AG08396 (cell line): ENCODE measurements around the gene ARHGAP32.

Source experiments
- DNase-seq: peaks from one replicate; pipeline ENCODE4 v3.0.0; 2012; ENCODE audit warnings: low spot score, mixed read lengths

The ARHGAP32 gene

GRCh38 chr11:129115652-129116586 is 76.2 kb downstream of the ARHGAP32 start:
- DNase-seq: peak; percentile 30

DNA sequence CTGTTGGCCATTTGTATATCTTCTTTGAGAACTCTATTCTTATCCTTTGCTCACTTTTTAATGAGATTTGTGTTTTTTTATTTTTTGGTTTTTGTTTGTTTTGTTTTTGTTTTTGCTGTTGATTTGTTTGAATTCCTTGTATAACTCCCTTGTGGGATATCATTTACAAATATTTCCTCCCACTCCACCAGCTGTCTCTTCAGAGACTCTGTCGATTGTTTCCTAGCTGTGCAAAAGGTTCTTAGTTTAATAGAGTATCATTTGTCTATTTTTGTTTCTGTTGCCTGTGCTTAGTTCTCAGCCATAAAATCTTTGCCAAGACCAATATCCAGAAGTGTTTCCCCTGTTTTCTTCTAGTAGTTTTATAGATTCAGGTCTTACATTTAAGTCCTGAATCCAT is 82.4 kb downstream of the ARHGAP32 start:
- DNase-seq: no peak

DNA sequence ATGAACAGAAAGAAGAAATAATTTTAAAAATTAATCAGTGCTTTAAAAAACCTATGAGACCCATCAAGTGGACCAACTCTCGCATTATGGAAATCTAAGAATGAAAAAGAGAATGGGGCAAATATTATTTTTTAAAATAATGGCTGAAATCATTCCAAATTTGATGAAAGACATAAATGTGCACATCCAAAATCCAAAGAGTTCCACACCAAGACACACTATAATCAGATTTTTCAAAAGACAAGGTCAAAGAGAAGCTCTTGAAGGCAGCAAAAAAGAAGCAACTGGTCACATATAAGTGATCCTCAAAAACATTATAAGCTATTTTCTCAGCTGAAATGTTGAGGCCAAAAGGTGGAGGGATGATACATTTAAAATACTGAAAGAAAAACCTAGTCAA is 85.3 kb downstream of the ARHGAP32 start:
- DNase-seq: no peak

GRCh38 chr11:129102756-129103155 is 89.4 kb downstream of the ARHGAP32 start:
- no peak for DNase-seq

DNA sequence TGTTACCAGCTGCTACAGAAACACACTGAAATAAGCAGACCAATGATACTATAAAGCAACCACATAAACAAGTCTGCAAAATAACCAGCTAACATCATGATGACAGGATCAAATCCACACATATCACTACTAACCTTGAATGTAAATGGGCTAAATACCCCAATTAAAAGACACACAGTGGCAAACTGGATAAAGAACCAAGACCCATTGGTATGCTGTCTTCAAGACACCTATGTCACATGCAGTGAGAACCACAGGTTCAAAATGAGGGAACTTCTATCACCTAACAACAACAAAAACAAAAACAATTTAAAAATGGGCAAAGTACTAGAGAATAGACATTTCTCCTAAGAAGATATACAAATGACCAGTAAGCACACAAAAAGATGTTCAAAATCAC is 89.9 kb downstream of the ARHGAP32 start:
- DNase-seq: no peak

DNA sequence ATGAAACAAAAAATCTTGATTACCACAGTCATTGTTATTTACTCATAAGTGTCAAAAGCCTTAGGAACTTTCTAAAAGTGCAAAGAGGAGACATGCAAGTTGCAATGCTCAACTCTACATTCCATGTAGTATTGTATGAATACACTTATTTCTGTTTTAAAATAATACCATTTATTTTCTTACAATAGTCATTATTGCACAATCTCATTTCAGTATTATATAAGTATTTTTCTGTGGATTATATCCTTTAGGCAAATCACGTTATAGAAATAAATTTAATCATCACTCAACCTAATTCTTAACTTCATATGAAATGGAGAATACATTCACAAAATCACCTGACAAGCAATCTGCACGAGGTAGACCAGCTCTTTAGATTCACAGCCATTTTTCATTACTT is 98.8 kb downstream of the ARHGAP32 start:
- no peak for DNase-seq

GRCh38 chr11:129090056-129090455 is 102.1 kb downstream of the ARHGAP32 start:
- no peak for DNase-seq

DNA sequence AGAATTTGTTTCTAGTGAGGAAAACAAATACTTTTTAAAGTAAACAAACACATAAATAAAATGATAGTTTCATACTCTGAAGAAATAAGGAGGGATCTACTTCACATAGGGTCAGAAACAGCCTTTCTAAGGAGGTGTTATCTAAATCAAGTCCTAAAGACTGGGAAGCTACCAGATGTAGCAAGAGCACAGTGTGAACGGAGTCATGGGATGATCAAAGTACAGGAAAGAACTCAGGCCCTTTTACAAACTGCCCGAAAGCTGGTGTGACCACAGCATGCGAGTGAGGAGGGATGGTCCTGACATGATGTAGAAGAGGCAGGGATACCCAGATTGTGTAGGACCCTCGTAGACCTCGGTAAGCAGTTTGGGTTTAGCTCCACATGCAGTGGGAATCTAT is 102.8 kb downstream of the ARHGAP32 start:
- DNase-seq: no peak

DNA sequence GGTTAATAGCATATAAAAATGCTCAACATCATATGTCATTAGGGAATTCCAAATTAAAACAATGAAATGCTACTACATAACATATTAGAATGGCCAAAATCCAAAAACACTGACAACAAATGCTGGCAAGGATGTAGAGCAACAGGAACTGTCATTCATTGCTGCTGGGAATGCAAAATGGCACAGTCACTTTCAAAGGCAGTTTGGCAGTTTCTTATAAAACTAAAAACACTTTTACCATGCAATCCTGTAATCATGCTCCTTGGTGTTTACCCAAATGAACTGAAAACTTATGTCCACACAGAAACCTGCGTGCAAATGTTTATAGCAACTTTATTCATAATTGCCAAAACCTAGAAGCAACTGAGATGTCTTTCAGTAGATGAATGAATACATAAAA is 105.1 kb downstream of the ARHGAP32 start:
- DNase-seq: no peak

GRCh38 chr11:129077191-129077590 is 114.9 kb downstream of the ARHGAP32 start:
- no peak for DNase-seq

GRCh38 chr11:129075757-129076156 is 116.4 kb downstream of the ARHGAP32 start:
- DNase-seq: no peak

- no peak for DNase-seq
Measured at GRCh38 chr11:129067454-129067853, 124.7 kb downstream of the ARHGAP32 start.

DNA sequence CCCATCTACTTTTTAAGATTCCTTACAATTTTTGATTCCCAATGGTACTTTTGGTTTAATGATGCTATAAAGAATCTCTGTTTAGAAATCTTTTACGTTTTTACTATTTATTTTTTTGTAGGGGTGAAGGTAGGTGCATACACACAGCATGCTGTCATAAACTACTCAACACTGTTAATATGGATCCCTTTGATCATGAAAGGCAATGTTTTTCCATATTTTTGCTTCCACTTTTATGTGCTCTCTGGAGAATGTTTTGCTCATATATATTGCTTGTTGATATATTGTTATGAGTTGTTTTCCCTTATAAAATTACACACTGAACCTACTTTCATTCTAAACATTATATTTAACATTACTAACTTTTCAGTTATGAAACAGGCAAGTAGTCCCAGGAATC is 125.9 kb downstream of the ARHGAP32 start:
- DNase-seq: no peak

- no peak for DNase-seq
Measured at GRCh38 chr11:129063118-129063517, 129.0 kb downstream of the ARHGAP32 start.

DNA sequence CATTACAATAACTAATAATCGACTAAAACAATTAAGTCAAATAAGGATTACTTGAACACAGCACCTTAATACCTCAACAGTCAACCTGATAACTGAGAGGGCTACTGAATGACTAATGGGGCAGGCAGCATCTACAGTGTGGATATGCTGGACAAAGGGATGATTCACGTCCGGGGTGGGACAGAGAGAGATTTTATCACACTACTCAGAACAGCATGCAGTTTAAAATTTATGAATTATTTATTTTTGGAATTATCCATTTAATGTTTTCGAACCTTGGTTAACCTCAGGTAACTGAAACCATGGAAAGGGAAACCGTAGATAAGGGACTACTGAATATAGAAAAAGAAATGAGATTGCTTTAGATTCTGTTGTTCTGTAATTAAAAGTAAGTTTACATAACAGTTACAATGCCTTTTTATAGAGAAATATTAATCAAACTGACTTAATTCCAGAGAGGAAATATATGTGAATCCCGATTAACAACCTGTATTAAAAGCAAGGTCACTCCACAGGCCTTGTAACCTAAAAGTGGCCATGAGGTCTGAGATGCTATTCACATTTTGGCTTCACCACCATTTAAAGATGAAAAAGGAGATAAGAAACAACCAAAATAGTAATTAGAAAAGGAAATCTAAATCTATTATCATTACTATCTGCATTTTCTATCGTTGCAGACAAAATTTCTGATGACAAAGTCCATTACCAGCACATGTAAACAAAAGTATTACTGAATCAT is 130.5 kb downstream of the ARHGAP32 start:
- DNase-seq: no peak

DNA sequence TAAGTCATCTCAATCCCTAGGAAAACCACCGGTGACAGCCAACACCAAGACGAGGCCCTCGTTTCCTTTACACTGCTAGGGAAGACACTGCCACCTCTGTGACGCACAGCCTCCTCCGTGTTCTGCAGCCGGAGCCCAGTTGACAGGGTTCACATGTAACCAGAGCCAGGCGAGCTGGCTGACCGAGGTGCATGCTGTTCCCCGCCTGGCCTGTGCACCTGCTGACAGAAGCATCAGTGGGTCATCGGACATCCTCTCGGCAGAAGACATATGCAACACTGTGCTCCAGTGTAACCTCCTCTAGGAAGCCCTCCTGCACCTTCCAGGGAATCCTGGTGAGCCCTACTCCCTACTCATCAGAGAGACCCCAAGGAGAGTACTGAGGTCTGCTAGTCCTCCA is 135.2 kb downstream of the ARHGAP32 start:
- no peak for DNase-seq

DNA sequence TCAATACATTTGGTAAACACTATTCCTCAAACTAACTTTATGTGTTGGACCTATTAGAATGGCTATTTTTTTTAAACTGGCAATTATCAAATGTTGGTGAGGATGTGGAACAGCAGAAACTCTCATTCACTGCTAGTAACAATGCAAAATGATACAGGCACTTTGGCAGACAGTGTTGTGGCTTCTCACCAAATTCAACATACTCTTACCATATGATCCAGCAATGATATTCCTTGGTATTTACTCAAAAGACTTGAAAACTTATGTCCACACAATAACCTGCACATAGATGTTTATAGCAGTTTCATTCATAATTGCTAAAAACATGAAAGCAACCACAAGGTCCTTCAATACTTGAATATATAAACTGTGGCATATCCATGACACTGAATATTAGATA is 136.9 kb downstream of the ARHGAP32 start:
- no peak for DNase-seq

- no peak for DNase-seq
Measured at GRCh38 chr11:129048911-129049310, 143.2 kb downstream of the ARHGAP32 start.

- DNase-seq: no peak
Measured at GRCh38 chr11:129045150-129045549, 147.0 kb downstream of the ARHGAP32 start.

DNA sequence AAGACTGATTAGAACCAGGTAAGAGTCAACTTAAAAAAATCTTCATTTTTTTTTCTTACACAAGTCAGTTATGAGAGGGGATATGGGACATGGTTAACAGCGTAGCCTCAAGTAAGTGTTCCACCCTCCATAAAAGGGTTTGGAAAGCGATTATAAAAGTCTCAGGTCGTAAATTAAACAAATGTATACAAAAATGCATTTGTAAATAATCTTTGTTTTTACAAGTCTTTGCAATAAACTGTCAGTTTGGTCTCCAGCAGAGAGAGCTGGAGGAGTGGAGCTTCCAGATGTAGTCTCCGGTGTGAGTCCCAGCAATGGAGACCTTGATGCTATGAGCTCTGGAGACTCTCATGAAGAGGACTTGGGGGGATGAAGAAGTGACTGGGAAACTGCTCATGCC is 149.6 kb downstream of the ARHGAP32 start:
- DNase-seq: no peak

DNA sequence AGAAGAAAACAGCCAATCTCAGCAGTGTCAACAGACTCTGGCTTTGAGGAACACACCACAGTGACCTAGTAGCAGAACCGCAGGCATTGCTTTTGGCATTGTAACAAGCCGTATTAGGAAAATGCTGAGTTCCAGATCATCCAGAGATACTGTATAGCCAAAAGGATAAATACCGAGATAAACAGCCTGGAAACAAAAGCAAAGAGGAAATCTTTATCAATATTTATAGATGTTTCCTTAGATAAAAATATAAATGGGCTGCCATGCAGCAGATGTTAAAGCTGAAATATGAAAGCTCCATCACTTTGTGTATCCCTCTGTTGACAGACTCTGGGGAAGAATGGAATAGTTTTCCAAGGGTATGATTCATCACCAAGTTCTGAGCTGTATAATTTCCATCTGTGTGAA is 150.5 kb downstream of the ARHGAP32 start:
- peak; percentile 7 for DNase-seq

GRCh38 chr11:129040934-129041333 is 151.2 kb downstream of the ARHGAP32 start:
- no peak for DNase-seq

- DNase-seq: no peak
Measured at GRCh38 chr11:129035244-129035643, 156.9 kb downstream of the ARHGAP32 start.
